HEK293T (cell line): ENCODE results near the gene LYPD6B.
A peak's percentile ranks its signal among the peaks of the same experiment; 100 is the strongest.

ENCODE experiments used
- CTCF ChIA-PET: fragments of 350-600 bp; formaldehyde crosslinking; extraction: SDS; loops from one replicate; lab custom pipeline; 2021; ENCODE audit warnings: antibody characterized with exemption, inconsistent platforms; lab: Yijun Ruan, JAX
- POLR2A ChIA-PET: fragments of 350-600 bp; formaldehyde crosslinking; extraction: SDS; loops from one replicate; lab custom pipeline; 2020; ENCODE audit warnings: antibody characterized with exemption, inconsistent platforms; lab: Yijun Ruan, JAX
- DNase-seq: peaks from one replicate; pipeline ENCODE4 v3.0.0; 2012; ENCODE audit warnings: mixed read lengths; ENCODE audit errors: extremely low spot score
- ARNT ChIP-seq: fragments of 450-650 bp; IDR thresholded peaks from 2 replicates; pipeline ENCODE4 v1.6.1; 2017; ENCODE audit warnings: mild to moderate bottlenecking
- BHLHE40 ChIP-seq: fragments of 450-650 bp; IDR thresholded peaks from 2 replicates; pipeline ENCODE4 v1.6.1; 2016; ENCODE audit warnings: mild to moderate bottlenecking, moderate library complexity, borderline replicate concordance
- CTBP1 ChIP-seq: fragments of 450-650 bp; IDR thresholded peaks from 2 replicates; pipeline ENCODE4 v1.6.1; 2016; ENCODE audit warnings: borderline replicate concordance
- ELF4 ChIP-seq: fragments of 450-650 bp; IDR thresholded peaks from 2 replicates; pipeline ENCODE4 v1.6.1; 2017; ENCODE audit warnings: antibody characterized with exemption
- FOXA1 ChIP-seq: fragments of 450-650 bp; IDR thresholded peaks from 2 replicates; pipeline ENCODE4 v1.6.1; 2016; ENCODE audit warnings: mild to moderate bottlenecking
- FOXK2 ChIP-seq: fragments of 450-650 bp; IDR thresholded peaks from 2 replicates; pipeline ENCODE4 v1.6.1; 2016; ENCODE audit warnings: mild to moderate bottlenecking
- FOXM1 ChIP-seq: fragments of 450-650 bp; IDR thresholded peaks from 2 replicates; pipeline ENCODE4 v1.6.1; 2017; ENCODE audit warnings: mild to moderate bottlenecking, borderline replicate concordance
- HDGF ChIP-seq: fragments of 450-650 bp; IDR thresholded peaks from 2 replicates; pipeline ENCODE4 v1.6.1; 2017; ENCODE audit warnings: antibody characterized with exemption, borderline replicate concordance
- L3MBTL2 ChIP-seq: fragments of 450-650 bp; conservative IDR thresholded peaks from 2 replicates; pipeline ENCODE4 v1.6.1; 2016; ENCODE audit warnings: mild to moderate bottlenecking
- LEF1 ChIP-seq: fragments of 450-650 bp; IDR thresholded peaks from 2 replicates; pipeline ENCODE4 v1.6.1; 2017; ENCODE audit warnings: mild to moderate bottlenecking, borderline replicate concordance
- NFRKB ChIP-seq: fragments of 450-650 bp; IDR thresholded peaks from 2 replicates; pipeline ENCODE4 v1.6.1; 2016; ENCODE audit warnings: mild to moderate bottlenecking, moderate library complexity
- SP1 ChIP-seq: fragments of 450-650 bp; IDR thresholded peaks from 2 replicates; pipeline ENCODE4 v1.6.1; 2017
- SUZ12 ChIP-seq: fragments of 450-650 bp; IDR thresholded peaks from 2 replicates; pipeline ENCODE4 v1.6.1; 2016; ENCODE audit warnings: mild to moderate bottlenecking
- TARDBP ChIP-seq: fragments of 450-650 bp; IDR thresholded peaks from 2 replicates; pipeline ENCODE4 v1.6.1; 2016
- ZNF384 ChIP-seq: fragments of 450-650 bp; IDR thresholded peaks from 2 replicates; pipeline ENCODE4 v1.6.1; 2016
- TF ChIP-seq, protein P1 (sequence below): fragments of 450-650 bp; IDR thresholded peaks from 2 replicates; pipeline ENCODE4 v1.6.1; 2016

Gene LYPD6B

DNA sequence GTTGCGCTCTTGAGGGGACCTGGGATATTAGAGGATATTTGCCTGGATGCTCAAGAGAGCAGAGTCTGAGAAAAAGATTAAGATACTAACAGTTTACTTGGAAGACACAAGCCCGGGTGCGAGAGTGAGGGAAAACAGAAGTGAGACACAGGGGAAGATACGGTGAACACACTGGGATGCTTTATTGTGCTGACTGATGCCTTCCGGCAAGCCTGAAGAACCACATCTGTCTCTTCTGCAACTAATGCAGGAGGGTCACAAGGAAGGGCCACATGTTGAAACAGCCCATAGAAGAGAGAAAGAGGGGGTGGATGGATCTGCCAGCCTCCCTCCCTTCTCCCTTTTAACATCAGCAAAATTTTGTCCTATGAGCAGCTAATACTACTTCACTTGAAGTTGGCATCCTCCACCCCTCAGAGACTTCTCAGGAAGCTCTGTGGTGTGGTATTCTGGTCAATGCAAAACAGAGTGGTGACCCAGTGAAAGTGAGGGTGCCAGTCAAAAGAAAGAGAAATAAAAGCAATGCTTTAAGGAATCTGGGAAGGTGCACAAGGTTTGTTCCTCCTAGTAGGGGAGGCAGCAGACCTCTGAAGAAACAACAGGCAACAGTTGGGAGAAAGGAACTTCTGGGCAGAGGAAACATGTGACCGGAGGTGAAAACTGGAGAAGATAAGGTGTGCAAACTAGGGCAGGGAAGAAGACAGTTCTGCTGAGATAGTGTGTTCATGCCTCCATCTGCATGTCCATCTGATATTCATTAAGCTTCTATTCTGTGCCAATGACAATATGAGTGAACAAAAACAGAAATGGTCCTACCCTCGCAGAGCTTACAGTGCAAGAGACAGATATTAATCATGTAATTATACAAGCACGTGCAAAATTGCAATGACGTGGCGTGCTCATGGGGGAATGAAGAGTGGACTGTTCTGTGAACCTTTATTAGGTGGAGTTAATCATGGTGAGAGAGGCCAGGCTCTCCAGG, 107.1 kb downstream of the LYPD6B start:
- POLR2A ChIA-PET: no interaction called here
- CTCF ChIA-PET: no interaction called here
- DNase-seq: no peak
- no peak for TF ChIP-seq CTBP1
- no peak for TF ChIP-seq HDGF
- no peak for TF ChIP-seq ELF4
- no peak for TF ChIP-seq FOXK2
- TF ChIP-seq SP1: no peak
- TF ChIP-seq ARNT: no peak
- TF ChIP-seq, protein P1, sequence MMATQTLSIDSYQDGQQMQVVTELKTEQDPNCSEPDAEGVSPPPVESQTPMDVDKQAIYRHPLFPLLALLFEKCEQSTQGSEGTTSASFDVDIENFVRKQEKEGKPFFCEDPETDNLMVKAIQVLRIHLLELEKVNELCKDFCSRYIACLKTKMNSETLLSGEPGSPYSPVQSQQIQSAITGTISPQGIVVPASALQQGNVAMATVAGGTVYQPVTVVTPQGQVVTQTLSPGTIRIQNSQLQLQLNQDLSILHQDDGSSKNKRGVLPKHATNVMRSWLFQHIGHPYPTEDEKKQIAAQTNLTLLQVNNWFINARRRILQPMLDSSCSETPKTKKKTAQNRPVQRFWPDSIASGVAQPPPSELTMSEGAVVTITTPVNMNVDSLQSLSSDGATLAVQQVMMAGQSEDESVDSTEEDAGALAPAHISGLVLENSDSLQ: no peak
- TF ChIP-seq TARDBP: no peak
- TF ChIP-seq LEF1: no peak
- TF ChIP-seq NFRKB: no peak
- TF ChIP-seq ZNF384: no peak

DNA sequence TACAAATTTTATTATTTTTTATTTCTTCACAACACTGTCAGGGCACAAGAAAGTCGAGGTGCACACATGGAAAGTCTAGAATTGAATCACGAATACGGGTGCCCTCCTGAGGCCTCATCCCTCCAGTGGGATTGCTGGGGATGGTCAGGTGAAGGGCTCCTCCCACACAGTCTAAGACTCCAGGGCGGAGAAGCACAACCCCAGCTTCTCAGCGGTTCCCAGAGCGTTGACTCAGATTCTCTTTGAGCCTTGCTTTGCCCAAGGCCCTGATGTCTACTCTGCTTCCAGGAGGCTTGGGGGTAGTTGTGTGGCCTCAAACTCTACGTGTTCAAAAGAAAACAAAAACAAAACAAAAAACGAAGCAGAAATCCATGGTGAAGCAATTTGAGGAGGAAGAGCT, 108.4 kb downstream of the LYPD6B start:
- no peak for TF ChIP-seq NFRKB
- no peak for TF ChIP-seq HDGF
- TF ChIP-seq CTBP1: no peak
- TF ChIP-seq FOXA1: no peak
- TF ChIP-seq FOXK2: no peak
- no peak for TF ChIP-seq BHLHE40
- TF ChIP-seq LEF1: no peak
- TF ChIP-seq ZNF384: no peak
- no peak for TF ChIP-seq ELF4
- no peak for TF ChIP-seq SUZ12
- no peak for TF ChIP-seq L3MBTL2
- TF ChIP-seq SP1: no peak
- TF ChIP-seq ARNT: no peak
- TF ChIP-seq, protein P1: no peak
- no peak for TF ChIP-seq FOXM1
- CTCF ChIA-PET: no interaction called here
- no peak for DNase-seq
- POLR2A ChIA-PET: no interaction called here

DNA sequence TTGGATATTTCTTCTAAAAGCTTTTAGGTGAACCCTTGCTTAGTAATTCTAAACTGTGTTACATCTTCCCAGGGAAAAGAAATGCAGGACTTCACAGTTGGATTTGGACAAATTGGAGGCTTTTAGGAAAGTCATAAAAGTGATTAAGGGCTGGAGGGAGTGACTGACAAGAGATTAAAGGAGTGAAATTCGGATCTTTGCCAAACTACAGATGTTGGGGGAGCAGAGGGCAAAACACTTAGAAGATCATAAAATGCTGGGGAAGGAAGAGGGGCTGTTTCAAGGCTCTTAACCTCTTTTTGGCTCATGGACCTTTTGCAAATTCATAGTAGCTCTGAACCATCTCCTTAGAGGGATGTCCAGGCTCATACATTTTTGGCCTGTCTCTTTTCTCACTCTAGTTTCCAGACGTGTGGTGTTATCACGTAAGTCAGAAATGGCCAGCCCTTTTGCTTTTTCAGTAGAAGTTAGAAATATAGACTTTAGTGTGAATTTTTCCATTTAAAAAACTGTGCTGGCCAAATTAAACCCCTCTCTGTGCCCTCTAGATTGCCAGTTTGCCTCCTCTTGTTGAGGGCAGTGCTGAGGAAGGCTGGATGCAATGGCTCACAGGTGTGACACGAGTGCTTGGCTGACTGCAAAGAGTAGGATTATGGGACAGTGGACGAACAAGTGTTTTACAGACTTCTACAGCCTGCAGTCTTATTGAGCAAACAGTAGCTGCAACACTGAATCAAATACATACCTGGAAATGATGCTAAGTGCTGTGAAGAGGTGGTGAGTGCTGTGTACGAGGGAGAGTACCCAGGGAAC, 109.9 kb downstream of the LYPD6B start:
- DNase-seq: no peak
- POLR2A ChIA-PET: no interaction called here
- TF ChIP-seq FOXK2 (no peak), LEF1 (no peak), ZNF384 (no peak), SUZ12 (no peak)
- TF ChIP-seq, protein P1: peak; percentile 77
- CTCF ChIA-PET: no interaction called here

DNA sequence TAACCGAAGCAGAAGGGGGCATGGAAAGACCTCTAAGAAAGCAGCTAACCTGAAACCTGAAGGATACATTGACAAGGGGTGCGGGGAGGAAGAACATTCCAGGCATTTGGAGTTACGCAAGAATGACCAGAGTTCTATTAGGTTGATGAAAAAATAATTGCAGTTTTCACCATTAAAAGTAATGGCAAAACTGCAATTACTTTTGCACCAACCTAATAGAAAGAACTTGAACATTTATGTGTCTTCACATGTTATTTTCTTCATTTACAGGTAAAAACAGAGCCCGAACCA, 110.5 kb downstream of the LYPD6B start:
- TF ChIP-seq FOXA1 (no peak), LEF1 (no peak), L3MBTL2 (no peak), TARDBP (no peak), SP1 (no peak), BHLHE40 (no peak), FOXK2 (no peak), ELF4 (no peak), FOXM1 (no peak), ZNF384 (no peak), SUZ12 (no peak), ARNT (no peak), NFRKB (no peak)
- TF ChIP-seq, protein P1: no peak
- ChIA-PET POLR2A (no interaction called here), CTCF (no interaction called here)
- no peak for DNase-seq

DNA sequence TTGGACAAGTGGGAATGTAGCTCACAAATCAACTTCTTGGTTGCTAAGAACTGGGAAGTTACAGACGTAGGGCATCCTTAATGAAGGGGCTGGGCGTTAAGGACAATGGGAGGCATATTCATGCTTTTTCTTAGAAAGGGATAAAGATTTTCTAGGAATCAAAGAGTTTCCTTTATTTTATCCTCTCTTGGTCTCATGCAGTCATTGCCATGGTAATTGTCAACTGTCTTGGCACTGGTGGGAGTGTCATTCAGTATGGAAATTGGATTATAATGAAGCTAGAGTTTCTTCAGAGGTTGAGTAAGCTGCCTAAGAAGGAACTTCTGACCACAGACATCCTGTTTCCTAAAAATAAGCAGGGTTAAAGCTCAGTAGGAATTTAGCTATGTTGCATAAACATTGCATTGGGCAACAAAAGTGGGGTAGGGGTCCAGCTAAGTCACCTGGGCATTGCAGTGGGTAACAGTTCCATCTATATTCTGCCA, 114.0 kb downstream of the LYPD6B start:
- no peak for TF ChIP-seq ZNF384
- TF ChIP-seq ARNT: no peak
- no peak for TF ChIP-seq NFRKB
- TF ChIP-seq BHLHE40: no peak
- TF ChIP-seq FOXA1: no peak
- no peak for TF ChIP-seq LEF1
- TF ChIP-seq HDGF: no peak
- TF ChIP-seq, protein P1: no peak
- no peak for TF ChIP-seq CTBP1
- TF ChIP-seq L3MBTL2: no peak
- TF ChIP-seq FOXK2: no peak
- no peak for TF ChIP-seq ELF4
- no peak for TF ChIP-seq FOXM1
- TF ChIP-seq SP1: no peak
- TF ChIP-seq SUZ12: no peak
- TF ChIP-seq TARDBP: no peak
- POLR2A ChIA-PET: no interaction called here
- CTCF ChIA-PET: no interaction called here
- no peak for DNase-seq
